ENCODE measurements around the gene TRPC3.
"Not testable (repeated sequence)": the region's sequence is repeated elsewhere in the genome, so short reads cannot be mapped to it uniquely, and the experiment has no call there.

The TRPC3 gene

DNA sequence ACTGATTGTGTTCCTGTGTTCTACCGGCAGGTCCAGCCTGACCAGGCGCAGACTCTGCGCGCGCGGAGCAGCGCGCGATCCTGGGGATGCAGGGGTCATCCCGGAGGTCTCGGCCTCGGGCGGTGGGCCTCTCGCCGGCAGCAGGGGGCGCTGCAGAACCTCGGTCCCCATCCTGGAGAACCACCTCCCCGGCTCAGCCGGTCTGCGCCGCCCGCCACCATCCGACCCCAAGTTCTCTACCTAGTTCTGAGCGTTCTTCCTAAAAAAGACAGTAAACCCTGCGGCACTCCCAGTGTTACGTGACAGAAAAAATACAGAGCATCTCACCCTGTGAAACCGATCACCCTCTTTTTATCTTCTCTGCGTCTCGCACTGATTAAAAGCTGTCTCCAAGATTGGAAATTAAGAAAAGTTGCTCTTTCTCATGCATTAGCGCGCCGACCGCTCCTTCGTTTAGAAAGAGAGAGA is 1.6 kb downstream of the TRPC3 start:
- peak in 51 of 56 donors; percentile 2 to 84 (median 43) for DNase-seq

DNA sequence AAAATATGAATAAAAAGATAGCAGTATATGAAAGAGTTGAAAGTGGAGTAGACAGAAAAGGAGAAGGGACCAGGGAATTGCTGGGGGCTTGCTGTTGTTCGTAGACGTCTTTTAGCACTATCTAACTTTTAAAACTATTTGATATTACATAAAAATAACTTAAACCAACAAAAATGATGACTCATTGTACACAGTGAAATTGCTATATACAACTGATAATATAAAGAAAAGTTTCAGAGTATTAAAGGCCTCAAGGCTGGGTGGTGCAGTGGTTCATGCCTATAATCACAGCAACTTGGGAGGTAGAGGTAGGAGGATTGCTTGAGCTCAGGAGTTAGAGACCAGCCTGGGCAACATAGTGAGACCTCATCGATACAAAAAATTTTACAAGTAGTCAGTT is 5.2 kb downstream of the TRPC3 start:
- no peak for DNase-seq

DNA sequence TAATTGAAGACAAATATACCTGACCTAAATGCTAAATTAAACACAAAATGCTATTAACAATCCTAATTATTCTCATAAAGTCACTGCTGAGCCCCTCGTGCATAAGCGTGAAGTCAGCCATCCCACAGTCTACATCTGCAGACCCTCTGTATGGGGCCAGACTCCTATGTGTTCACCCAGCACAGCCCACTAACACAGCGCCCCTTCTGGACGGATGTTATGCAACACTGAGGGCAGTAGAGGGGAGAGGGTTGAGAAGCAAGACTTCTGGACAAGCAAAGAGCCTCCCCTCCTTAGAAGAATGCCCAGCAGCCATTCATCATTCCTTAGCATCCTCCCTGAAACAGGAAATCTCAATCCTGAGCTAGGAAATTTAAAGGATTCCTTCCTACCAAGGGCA is 7.9 kb downstream of the TRPC3 start:
- no peak for DNase-seq

DNA sequence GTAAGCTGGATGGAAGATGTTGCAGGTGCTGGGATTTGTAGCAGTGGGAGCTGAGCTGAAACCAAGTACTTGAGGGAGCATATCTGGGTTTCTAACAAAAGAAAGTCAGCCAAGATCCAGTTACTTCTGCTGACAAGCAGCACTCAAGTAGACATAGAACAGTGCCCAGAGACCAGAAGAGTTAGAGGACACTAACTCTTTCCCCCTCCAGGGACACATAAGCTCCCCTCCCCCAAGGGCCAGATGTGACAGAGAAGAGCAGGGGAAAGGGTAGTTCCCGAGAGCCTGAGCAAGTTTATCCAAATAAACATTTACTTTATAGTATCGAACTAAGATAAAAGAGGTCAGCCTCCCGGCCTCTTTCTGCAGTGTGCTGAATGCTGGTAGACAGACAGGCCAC is 12.2 kb downstream of the TRPC3 start:
- no peak for DNase-seq

DNA sequence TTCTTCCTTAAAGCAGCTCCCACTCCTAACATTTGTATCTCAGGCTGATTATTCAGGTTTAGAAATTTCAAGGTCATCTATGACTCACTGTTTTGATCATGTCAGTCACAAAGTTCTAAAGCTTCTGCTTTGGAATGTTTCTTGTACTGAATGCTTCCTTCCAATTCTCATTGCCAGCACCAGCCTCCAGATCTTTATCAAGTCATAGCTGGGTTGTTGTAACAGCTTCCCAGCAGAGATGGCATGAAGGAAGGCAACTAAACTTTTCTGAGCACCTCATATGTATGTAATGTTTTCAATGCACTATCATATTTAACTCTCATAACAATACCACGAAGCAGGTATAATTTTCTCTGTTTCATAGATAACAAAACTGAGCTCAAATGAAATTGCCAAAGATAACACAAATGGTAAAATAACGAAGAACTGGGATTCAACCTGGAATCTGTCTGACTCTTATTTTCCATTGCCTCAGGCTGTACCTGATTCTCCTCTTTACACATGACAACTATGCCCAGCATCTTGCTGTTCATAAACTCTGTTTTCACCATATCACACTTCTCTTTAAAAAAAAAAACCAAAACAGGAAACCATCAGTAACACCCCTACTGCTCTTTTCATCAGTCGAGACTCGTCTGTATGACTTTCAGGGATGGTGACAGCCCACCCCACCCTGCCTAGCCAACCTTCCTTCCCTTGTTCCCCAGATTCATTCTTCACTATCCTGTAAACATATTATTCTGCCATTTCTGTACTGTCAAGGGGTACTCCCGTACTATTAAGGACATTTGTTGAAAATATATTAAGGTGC is 13.4 kb downstream of the TRPC3 start:
- no peak for DNase-seq

DNA sequence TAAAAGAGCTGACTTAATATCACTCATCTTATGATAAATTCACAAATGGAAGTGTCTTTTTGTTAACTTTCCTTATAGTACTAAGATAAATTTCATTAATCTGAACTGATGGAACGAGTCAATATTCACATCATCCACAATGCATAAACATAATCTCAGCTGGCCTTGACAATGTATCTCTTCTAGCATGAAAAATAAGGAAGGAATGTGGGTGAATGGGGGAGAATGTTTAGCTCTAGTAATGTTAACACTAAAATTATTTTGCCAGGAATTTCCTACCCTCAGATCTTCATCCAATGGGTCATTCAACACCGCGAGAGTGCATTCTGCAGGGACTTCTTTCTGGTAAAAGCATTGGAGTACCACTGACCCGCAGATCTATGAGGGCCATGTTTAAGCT is 15.8 kb downstream of the TRPC3 start:
- DNase-seq: no peak

DNA sequence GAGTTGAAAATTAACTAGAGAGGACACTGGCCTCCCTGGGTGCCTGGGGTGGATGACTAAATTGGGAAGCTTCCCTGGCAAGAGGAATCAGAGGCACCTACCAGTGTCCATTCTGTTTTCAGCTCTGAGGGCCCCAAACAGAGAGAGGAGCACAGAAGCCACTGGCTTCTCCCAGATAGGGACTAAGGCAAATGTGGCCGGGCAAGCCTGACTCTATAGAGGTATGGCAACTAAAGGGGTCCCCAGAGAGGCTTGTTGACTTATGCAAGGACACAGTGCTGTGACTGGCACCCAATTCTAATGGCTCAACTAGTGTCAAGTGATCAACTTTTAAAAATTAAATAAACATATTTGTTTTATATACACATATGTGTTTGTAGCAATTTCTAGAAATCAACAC is 17.2 kb downstream of the TRPC3 start:
- DNase-seq: no peak

DNA sequence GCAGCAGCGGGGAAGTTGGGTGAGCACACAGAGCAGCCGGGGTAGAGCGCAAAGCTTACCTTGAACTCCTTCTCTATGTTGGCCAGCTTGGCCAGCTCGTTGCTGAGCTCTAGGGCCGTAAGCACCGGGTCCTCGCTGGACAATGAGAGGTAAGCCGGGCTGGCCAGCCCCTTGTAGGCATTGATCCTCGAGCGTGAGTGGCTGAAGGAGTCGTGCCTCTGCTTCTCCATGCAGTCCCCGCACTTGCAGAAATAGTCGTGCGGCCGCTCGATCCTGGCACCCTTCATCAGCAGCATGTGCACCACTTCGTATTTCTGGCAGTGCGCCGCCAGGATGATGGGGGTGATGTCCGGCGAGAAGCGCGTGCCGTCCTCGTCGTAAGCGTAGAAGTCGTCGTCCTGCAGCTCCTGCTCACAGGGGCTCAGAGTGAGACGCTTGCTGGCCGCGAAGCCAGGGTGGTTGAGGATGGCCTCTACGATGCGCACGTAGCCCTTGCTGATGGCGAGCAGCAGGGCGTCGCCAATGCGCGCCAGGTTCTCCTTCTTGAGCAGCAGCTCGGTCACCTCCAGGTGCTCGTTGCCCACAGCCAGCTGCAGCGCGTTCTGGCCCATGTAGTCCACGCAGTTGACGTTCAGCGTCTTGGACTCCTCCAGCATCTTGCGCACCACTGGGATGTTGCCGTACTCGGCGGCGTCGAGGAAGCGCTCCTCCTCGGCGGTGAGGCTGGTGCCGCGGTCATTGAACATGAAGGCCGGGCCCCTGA is 19.5 kb downstream of the TRPC3 start:
- no peak for DNase-seq

DNA sequence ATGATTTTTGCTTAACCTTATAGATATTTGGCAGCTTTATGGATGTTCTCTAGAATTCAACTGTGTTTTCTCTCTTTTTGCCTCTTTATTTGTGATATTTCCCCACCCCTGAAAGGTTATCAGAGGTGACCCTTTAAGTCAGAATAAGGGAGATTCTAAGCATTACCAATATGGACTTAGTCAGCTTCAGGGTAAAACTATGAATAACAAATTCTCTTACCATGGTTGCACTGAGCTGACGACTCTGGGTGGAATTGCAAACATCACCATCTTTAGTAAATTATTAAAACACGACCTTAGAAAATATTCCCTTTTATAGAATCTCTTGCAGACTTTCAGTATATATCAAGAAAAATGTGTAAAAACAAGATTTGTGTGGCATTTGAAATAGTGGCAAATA is 21.6 kb downstream of the TRPC3 start:
- no peak for DNase-seq

DNA sequence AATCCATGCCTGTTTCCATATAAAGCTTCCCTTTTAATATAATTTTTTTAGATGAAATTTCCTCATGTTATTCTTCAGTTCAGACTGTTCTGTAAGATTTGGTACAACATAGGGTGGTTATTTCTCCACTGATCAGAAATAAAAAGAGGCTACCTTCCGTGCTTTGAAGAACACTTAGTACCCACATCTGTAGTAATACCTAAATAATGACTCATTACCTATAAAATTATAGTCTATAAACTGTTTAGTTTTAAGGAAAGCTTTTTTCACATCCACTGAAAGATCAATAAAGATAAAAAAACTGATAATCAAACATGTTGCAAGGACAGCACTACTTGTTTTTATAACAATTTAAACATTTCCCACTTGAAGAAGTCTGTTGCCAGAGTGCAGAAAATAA is 23.9 kb downstream of the TRPC3 start:
- DNase-seq: no peak

DNA sequence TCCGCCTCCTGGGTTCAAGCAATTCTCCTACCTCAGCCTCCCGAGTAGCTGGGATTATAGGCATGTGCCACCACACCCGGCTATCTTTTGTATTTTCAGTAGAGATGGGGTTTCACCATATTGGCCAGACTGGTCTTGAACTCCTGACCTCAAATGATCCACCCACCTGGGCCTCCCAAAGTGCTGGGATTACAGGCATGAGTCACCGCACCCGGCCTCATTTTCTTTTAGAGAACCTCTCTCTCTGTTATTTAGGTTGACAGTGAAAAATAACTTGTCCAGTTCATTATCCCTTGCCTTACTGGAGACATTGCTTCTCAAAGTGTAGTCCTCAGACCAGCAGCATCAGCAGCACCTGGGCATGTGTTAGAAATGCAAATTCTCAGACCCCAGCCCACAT is 25.4 kb downstream of the TRPC3 start:
- DNase-seq: not testable (repeated sequence)

DNA sequence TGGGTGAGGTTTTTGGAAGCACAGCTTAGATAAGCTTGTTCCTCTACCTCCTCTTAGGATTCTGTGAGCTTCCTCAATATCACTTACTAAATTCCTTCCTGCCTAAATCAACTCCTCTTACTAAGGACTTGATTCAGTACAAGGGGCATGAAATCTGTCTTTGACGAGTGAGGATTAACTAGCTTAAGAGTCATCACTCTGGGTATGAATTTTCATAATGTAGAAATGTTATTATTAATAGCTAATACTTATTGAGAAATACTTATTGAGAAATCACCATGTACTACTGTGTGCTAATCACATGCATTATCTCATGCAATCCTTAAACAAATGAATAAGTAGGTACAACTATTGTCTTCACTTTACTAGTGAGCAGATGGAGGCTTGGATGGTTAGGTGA is 28.6 kb downstream of the TRPC3 start:
- DNase-seq: no peak

DNA sequence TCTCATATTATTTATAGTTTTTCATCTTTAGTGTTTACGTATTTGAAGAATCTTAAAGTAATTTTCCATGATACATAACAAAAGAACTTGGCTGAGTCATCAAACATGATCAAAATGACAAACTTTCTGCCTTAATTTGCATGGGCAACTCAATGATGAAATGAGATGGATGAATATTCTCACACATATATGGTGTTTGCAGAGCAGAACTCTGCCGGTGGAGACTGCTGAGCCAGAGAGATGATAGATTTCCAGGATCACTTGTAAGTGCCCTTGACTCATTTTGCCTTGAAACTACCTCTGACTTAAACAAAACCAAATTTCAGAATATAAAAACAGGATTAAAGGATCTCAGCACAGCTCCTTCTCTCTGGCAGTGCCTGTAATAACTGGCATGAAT is 38.2 kb downstream of the TRPC3 start:
- no peak for DNase-seq

DNA sequence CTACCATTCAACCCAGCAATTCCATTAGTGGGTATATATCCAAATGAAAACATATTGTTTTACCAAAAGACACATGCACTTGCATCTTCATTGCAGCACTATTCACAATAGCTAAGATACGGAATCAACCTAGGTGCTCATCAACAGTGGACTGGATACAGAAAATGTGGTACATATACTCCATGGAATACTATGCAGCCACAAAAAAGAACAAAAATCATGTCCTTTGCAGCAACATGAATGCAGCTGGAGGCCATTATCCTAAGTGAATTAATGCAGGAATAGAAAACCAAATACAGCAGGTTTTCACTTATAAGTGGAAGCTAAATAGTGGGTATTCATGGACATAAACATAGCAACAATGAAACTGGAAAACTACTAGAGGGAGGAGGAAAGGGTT is 43.5 kb downstream of the TRPC3 start:
- DNase-seq: no peak

DNA sequence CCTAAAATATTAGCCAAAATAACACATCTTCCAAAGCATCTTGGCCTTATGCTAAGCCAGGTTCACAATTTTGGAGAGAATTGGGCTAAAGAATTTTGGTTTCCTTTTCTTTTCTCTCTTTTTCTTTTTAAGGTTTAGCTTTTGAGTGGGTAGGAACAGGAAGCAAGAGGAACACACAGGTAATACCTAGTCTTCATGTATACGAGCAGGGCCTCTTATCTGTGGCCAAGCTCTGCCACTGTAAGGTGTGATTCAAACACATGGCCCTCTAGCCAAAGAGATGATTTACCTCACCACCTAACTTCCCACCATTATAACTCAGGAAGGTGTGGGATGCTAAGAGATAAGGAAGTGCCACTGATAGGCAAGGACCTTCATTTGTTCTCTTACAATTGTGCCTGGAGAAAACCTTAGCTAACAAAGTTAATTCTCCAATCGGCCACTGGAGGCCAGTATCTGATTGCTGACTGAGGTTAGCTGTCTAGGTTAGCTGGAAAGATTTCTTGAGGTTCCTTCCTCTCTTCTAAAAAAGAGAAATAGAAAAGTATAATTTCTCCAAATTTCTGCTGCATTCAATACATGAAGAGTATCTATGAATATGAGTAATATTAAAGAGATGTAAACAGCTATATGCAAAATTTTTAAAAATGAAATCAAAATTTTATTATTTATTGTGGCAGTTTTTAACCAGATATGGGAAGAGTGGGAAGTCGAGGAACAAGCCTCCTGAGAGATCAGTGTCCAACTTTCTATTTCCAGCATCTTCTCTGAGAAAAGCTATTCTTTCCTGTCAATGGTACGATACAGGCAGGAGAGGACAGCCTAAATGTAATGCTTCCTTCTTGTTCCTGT is 51.5 kb downstream of the TRPC3 start:
- DNase-seq: peak in 33 of 56 donors; percentile 0 to 60 (median 8)

DNA sequence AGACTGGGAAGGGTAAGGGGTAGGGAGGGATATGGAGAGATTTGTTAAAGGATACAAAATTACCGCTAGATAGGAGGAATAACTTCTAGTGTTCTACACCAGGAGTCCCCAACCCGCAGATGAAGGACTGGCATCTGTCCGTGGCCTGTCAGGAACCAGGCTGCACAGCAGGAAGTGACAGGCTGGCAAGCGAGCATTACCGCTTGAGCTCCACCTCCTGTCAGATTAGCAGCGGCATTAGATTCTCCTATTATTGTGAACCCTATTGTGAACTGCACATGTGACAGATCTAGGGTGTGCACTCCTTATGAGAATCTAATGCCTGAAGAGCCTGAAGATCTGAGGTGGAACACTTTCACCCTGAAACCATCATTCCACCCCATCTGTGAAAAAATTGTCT is 53.7 kb downstream of the TRPC3 start:
- no peak for DNase-seq

DNA sequence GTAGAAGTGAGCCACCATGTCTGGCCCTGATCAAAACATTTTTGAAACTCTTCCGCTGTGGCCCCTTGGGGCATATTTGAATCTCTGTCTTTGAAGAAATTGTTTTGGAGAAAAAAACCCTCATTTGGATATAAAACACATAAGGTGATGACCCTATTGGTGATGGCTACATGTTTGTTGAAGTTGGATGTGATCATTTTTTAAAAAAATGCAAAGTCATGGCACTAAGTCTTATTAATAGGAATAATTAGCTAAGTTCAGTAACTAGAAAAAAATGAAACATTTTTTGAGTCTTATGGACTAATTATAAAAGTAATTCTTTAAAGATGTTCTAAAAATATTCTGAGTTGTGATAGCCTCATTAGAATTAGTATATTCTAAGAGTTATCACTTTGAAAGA is 63.7 kb downstream of the TRPC3 start:
- DNase-seq: no peak

DNA sequence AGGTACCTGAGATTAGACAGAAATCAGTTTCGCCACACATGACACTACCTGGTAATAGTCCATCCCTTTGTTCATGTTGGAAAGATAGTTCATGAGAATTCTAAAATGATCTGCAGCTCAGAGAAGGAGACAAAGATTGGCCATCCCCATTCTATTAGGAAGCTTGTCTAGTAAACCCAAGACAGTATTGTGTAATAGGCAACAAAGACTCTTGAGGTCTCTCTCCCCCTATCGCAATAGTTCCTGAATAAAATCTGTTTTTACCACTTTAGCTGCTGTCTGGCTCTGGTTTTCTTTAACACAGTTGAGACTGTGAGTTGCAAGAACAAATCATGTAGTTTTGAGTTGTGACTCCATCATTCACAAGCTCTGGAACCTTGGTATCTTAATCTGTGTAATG is 66.7 kb downstream of the TRPC3 start:
- DNase-seq: no peak

DNA sequence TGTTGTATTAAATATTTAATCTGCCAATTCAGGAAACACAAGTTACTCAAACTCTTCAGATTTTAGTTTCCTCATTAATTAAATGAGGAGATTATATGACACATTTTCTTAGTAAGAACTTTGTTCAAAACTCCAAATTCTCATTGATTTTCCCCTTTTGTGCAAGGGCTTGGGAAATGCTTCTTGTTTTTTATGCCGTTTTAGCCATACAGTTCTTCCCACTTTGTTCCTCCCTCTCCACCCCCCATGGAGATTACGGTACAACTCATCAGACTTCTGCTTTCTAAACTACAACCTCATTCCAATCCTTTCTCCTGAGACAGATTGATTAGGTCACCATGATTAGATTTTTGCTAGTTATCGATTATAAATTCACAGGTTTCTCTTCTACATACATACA is 70.7 kb downstream of the TRPC3 start:
- DNase-seq: no peak

DNA sequence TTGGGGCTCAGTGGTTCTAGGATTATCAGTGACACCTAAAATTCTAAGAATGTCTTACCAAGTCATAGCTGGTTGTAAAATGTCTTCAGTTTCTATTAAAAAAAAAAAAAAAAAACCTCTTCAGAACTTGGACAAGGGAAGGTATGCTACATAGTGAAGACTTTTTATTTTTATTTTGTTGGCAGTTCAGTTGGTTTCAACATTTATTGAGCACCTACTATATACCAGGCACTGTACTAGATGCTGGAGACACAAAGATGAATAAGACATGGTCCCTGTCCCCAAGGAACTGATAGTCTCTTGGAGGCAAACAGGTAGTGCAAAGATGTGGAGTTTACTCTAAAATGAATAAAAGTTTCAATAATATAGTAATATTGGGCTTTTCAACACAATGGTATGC is 72.7 kb downstream of the TRPC3 start:
- DNase-seq: no peak

DNA sequence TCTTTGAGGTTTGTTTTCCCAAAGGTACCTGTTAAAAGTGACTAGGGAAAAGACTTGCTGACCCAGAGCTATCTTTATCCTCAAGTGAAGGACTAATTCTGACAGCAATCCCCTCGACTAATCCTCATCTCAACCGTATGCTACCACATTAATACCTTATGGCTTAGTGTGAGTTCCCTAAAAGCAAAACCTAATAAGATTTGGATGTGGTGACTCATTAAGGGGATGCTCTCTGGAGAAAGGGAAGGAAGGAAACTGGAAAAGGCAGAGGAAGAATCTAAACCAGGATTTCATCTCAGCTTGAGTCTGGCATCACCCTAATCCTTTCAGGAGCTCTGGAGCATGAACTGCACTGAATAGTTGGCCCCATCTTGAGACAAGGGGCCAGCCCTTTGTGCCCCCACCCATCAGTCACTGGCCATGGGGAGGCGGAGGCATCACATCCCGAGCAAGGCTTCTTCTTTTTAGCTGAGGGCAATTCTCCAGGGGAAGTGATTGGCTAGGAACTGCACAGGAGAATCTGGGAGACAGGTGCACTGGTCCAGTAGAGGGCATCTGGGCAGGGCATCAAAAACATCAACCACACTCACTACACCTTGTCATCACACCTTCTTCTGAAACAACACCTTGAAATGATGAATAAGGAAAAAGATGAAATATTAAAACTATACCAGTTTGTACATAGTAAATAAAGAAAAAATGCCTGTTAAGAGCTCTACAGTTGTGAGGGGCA is 74.7 kb downstream of the TRPC3 start:
- DNase-seq: no peak
